Measurements from ENCODE around the gene ENAM. TPM values are rescaled to one million over a fixed set of nuclear protein-coding genes. Genes with fewer than 3 reads are reported as not detected.
"Not testable (repeated sequence)": the region's sequence is repeated elsewhere in the genome, so short reads cannot be mapped to it uniquely, and the experiment has no call there.

The ENAM gene
- total RNA-seq, 6 experiments from 2014 or later = 0.02 to 0.14 (median 0.10) TPM; not detected in 1

- peaks cover 13% of the 10 kb centered on the region for H3K4me1 Mint-ChIP-seq (ENCODE audit: low read depth)
- no peak overlapping the region for H3K27ac Mint-ChIP-seq
- H3K36me3 Mint-ChIP-seq (ENCODE audit: low read depth) = no peaks in the 10 kb centered on the region
- DNase-seq = no peak
- H3K27me3 Mint-ChIP-seq (ENCODE audit: insufficient read depth) = peaks cover 1% of the 10 kb centered on the region
- no peak overlapping the region for H3K4me3 Mint-ChIP-seq
- no peak for TF ChIP-seq CTCF (IDR thresholded peaks at IDR 0.05)
- no peaks in the 10 kb centered on the region for H3K9me3 Mint-ChIP-seq
Measured at GRCh38 chr4:70657326-70657725, 28.8 kb downstream of the ENAM start.

- H3K36me3 Mint-ChIP-seq (ENCODE audit: low read depth) = no peaks in the 10 kb centered on the region
- H3K4me3 Mint-ChIP-seq = no peak overlapping the region
- peaks cover 1% of the 10 kb centered on the region for H3K27me3 Mint-ChIP-seq (ENCODE audit: insufficient read depth)
- no peaks in the 10 kb centered on the region for H3K9me3 Mint-ChIP-seq
- no peak overlapping the region for H3K27ac Mint-ChIP-seq
- H3K4me1 Mint-ChIP-seq (ENCODE audit: low read depth) = peaks cover 13% of the 10 kb centered on the region
- no peak for TF ChIP-seq CTCF (IDR thresholded peaks at IDR 0.05)
- DNase-seq = no peak
Measured at GRCh38 chr4:70658418-70658817, 29.9 kb downstream of the ENAM start.

- DNase-seq = no peak
- Mint-ChIP-seq H3K4me1 (ENCODE audit: low read depth) (peaks cover 2% of the 10 kb centered on the region), H3K27me3 (ENCODE audit: insufficient read depth) (peaks cover 1% of the 10 kb centered on the region; the same call in 1 of the 2 replicates), H3K27ac (no peak overlapping the region), H3K4me3 (no peak overlapping the region), H3K9me3 (no peaks in the 10 kb centered on the region), H3K36me3 (ENCODE audit: low read depth) (no peaks in the 10 kb centered on the region)
- TF ChIP-seq CTCF (IDR thresholded peaks at IDR 0.05) = no peak
Measured at GRCh38 chr4:70660106-70660505, 31.6 kb downstream of the ENAM start.

- H3K36me3 Mint-ChIP-seq (ENCODE audit: low read depth); DNase-seq; H3K9me3 Mint-ChIP-seq; H3K27ac Mint-ChIP-seq; H3K4me3 Mint-ChIP-seq; H3K4me1 Mint-ChIP-seq (ENCODE audit: low read depth); H3K27me3 Mint-ChIP-seq (ENCODE audit: insufficient read depth): not testable (repeated sequence)
Measured at GRCh38 chr4:70661309-70661922, 32.9 kb downstream of the ENAM start.

- no peaks in the 10 kb centered on the region for H3K9me3 Mint-ChIP-seq
- H3K4me3 Mint-ChIP-seq = peak within 1 kb of the TSS; percentile 62
- H3K27ac Mint-ChIP-seq = peak within 1 kb of the TSS; percentile 56
- TF ChIP-seq CTCF (IDR thresholded peaks at IDR 0.05) = no peak
- peak; percentile 20 for DNase-seq
- no peaks in the 10 kb centered on the region for H3K27me3 Mint-ChIP-seq (ENCODE audit: insufficient read depth)
- no peaks in the 10 kb centered on the region for H3K36me3 Mint-ChIP-seq (ENCODE audit: low read depth)
- peaks cover 46% of the 10 kb centered on the region for H3K4me1 Mint-ChIP-seq (ENCODE audit: low read depth)
Measured at GRCh38 chr4:70666369-70666768, 37.8 kb downstream of the ENAM start, which contains the start of gene JCHAIN. JCHAIN (minus strand) TSS chr4:70666508; CDS start chr4:70666490, 18 bp downstream.

- no peak for TF ChIP-seq CTCF (IDR thresholded peaks at IDR 0.05)
- no peaks in the 10 kb centered on the region for H3K36me3 Mint-ChIP-seq (ENCODE audit: low read depth)
- no peak for DNase-seq
- peak overlapping the region; percentile 20; the same call in 1 of the 2 replicates for H3K27ac Mint-ChIP-seq
- no peaks in the 10 kb centered on the region for H3K27me3 Mint-ChIP-seq (ENCODE audit: insufficient read depth)
- H3K4me3 Mint-ChIP-seq = no peak overlapping the region
- H3K4me1 Mint-ChIP-seq (ENCODE audit: low read depth) = peaks cover 46% of the 10 kb centered on the region
- H3K9me3 Mint-ChIP-seq = no peaks in the 10 kb centered on the region
Measured at GRCh38 chr4:70667740-70668535, 39.4 kb downstream of the ENAM start.
